Sigmoid colon (tissue), 7 donors: Measurements from ENCODE around the gene FBH1. TPM values are rescaled to one million over a fixed set of nuclear protein-coding genes. Genes with fewer than 3 reads are reported as not detected.

Experiments
- DNase-seq: peaks from one replicate; pipeline ENCODE4 v3.0.0-alpha.2; 2019
- H3K27ac ChIP-seq, 4 donors: fragments of 200-600 bp; sonication (generic); one replicate each; pipeline ENCODE4 v1.5.1; 2016 to 2019; ENCODE audit warnings: mild to moderate bottlenecking in 1 of 4
- H3K27me3 ChIP-seq, 3 donors: fragments of 200-600 bp; sonication (generic); one replicate each; pipeline ENCODE4 v1.5.1; 2019; ENCODE audit warnings: mild to moderate bottlenecking in 1 of 3
- H3K36me3 ChIP-seq, 4 donors: fragments of 200-600 bp; sonication (generic); one replicate each; pipeline ENCODE4 v1.5.1; 2016 to 2019
- H3K4me1 ChIP-seq, 4 donors: fragments of 200-600 bp; sonication (generic); one replicate each; pipeline ENCODE4 v1.5.1; 2017 to 2019
- H3K4me3 ChIP-seq, 4 donors: fragments of 200-600 bp; sonication (generic); one replicate each; pipeline ENCODE4 v1.5.1; 2017 to 2019; ENCODE audit warnings: mild to moderate bottlenecking in 2 of 4, moderate library complexity in 1 of 4
- H3K9me3 ChIP-seq, 4 donors: fragments of 200-600 bp in 3 of 4; sonication (generic) in 3 of 4; one replicate each; pipeline versions ENCODE4 v1.5.1 to v1.6.1; 2013 to 2019
- EP300 ChIP-seq, 4 donors: sonication (generic); formaldehyde crosslinking; IDR thresholded peaks; one replicate each; pipeline ENCODE4 v1.6.1; 2017; ENCODE audit warnings: antibody characterized with exemption in 4 of 4
- POLR2A ChIP-seq, 2 donors: fragments of 450-650 bp; IDR thresholded peaks; one replicate each; pipeline ENCODE4 v1.6.1; 2016; ENCODE audit warnings: antibody characterized with exemption in 2 of 2, mild to moderate bottlenecking in 2 of 2, moderate library complexity in 2 of 2
- POLR2AphosphoS5 ChIP-seq, 4 donors: sonication (generic); formaldehyde crosslinking; IDR thresholded peaks; one replicate each; pipeline ENCODE4 v1.6.1; 2017; ENCODE audit warnings: antibody characterized with exemption in 4 of 4
- WGBS, 2 donors: extraction: QIAGEN DNeasy Blood & Tissue Kit; methylation state at CpG; one replicate each; pipeline ENCODE4 v1.1.7; 2013; 5-methylcytosine and 5-hydroxymethylcytosine counted together
- intact Hi-C: fragments of 100-400 bp; cut with DNase I; formaldehyde crosslinking; loops from one replicate; pipeline ENCODE4 v1.15.1; 2023
- polyA plus RNA-seq, 3 donors: library from polyadenylated mRNA; stranded (reverse); fragments of 200-250 nt; gene quantifications; one replicate each; pipeline ENCODE4 v1.2.3, GENCODE V29; 2013
- total RNA-seq, 4 donors: library from RNA; depleted of rRNA; stranded (reverse); fragments of >200 nt; gene quantifications; one replicate each; pipeline ENCODE4 v1.1.0, GENCODE V29; 2016
- TF ChIP-seq, protein P1 (sequence below), 4 experiments: fragments of 450-650 bp in 3 of 4; fragments of 200-600 bp in 1 of 4; IDR thresholded peaks; one replicate each; pipeline ENCODE4 v1.5.1; 2016 to 2019; ENCODE audit warnings: antibody characterized with exemption in 4 of 4, mild to moderate bottlenecking in 3 of 4, moderate library complexity in 2 of 4
- donor health status: healthy with polysubstance abuse.
- donor health status: Bipolar disorder and iron deficiency.
- donor health status: healthy.

FBH1 gene
- total and polyA plus RNA-seq, 7 donors = 31.2 to 85.9 (median 68.7) TPM

GRCh38 chr10:5968681-5969453 is 78.8 kb downstream of the FBH1 start:
- 90 to 93% methylated on average over 9 of the region's 9 CpGs for WGBS, 2 donors
- Histone ChIP-seq H3K4me1 (peaks cover 0 to 3% (median 0%) of the 10 kb centered on the region in 4 donors), H3K27me3 (no peaks in the 10 kb centered on the region), H3K27ac (no peak overlapping the region), H3K36me3 (no peaks in the 10 kb centered on the region), H3K9me3 (no peaks in the 10 kb centered on the region), H3K4me3 (no peak overlapping the region)
- intact Hi-C loops = no loop called here
- peak; percentile 53 for DNase-seq
- no peak for TF ChIP-seq POLR2AphosphoS5 (IDR thresholded peaks at IDR 0.05)
- TF ChIP-seq POLR2A (IDR thresholded peaks at IDR 0.05) = no peak
- no peak for TF ChIP-seq EP300 (IDR thresholded peaks at IDR 0.05)
- TF ChIP-seq, protein P1, sequence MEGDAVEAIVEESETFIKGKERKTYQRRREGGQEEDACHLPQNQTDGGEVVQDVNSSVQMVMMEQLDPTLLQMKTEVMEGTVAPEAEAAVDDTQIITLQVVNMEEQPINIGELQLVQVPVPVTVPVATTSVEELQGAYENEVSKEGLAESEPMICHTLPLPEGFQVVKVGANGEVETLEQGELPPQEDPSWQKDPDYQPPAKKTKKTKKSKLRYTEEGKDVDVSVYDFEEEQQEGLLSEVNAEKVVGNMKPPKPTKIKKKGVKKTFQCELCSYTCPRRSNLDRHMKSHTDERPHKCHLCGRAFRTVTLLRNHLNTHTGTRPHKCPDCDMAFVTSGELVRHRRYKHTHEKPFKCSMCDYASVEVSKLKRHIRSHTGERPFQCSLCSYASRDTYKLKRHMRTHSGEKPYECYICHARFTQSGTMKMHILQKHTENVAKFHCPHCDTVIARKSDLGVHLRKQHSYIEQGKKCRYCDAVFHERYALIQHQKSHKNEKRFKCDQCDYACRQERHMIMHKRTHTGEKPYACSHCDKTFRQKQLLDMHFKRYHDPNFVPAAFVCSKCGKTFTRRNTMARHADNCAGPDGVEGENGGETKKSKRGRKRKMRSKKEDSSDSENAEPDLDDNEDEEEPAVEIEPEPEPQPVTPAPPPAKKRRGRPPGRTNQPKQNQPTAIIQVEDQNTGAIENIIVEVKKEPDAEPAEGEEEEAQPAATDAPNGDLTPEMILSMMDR (IDR thresholded peaks at IDR 0.05) = no peak

GRCh38 chr10:5970066-5970465 is 80.0 kb downstream of the FBH1 start:
- Histone ChIP-seq H3K4me1 (peaks cover 0 to 3% (median 0%) of the 10 kb centered on the region in 4 donors), H3K4me3 (no peak overlapping the region), H3K27ac (no peak overlapping the region), H3K9me3 (no peaks in the 10 kb centered on the region), H3K27me3 (no peaks in the 10 kb centered on the region), H3K36me3 (no peaks in the 10 kb centered on the region)
- WGBS, 2 donors = 13 to 60% methylated on average over 2 of the region's 2 CpGs
- DNase-seq = no peak
- intact Hi-C loops = no loop called here
- TF ChIP-seq, protein P1 (IDR thresholded peaks at IDR 0.05) = no peak
- TF ChIP-seq POLR2AphosphoS5 (IDR thresholded peaks at IDR 0.05) (no peak), POLR2A (IDR thresholded peaks at IDR 0.05) (no peak), EP300 (IDR thresholded peaks at IDR 0.05) (no peak)

DNA sequence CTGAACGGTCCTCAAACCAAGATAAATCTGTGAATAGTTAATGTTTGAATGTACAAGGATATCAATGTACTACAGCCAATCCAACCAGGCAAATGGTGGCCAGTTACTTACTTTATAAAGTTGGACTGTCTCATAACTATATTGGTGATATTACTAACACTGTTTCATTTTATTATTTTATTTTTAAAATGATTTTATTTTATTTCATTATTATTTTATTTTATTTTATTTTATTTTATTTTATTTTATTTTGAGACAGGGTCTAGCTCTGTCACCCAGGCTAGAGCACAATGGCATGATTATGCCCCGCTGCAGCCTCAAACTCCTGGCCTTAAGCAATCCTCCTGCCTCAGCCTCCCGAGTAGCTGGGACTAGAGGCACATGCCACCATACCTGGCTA is 80.5 kb downstream of the FBH1 start:
- no peaks in the 10 kb centered on the region for H3K36me3 ChIP-seq
- peak overlapping the region in 3 of 4 donors; percentile 47 to 67 (median 57) for H3K27ac ChIP-seq
- peaks cover 0 to 3% (median 0%) of the 10 kb centered on the region in 4 donors for H3K4me1 ChIP-seq
- no peak overlapping the region for H3K4me3 ChIP-seq
- 78 to 87% methylated on average over 3 of the region's 3 CpGs for WGBS, 2 donors
- no peaks in the 10 kb centered on the region for H3K27me3 ChIP-seq
- intact Hi-C loops = no loop called here
- TF ChIP-seq, protein P1 (IDR thresholded peaks at IDR 0.05) = no peak
- peak; percentile 22 for DNase-seq
- H3K9me3 ChIP-seq = no peaks in the 10 kb centered on the region

GRCh38 chr10:5971315-5971832 is 81.3 kb downstream of the FBH1 start:
- no peak overlapping the region for H3K4me3 ChIP-seq
- H3K36me3 ChIP-seq = no peaks in the 10 kb centered on the region
- TF ChIP-seq EP300 (IDR thresholded peaks at IDR 0.05) = peak in 1 of 4 donors; percentile 18
- TF ChIP-seq, protein P1 (IDR thresholded peaks at IDR 0.05) = no peak
- no peak for TF ChIP-seq POLR2A (IDR thresholded peaks at IDR 0.05)
- TF ChIP-seq POLR2AphosphoS5 (IDR thresholded peaks at IDR 0.05) = peak in 3 of 4 donors; percentile 17 to 36 (median 27)
- peaks cover 0 to 6% (median 3%) of the 10 kb centered on the region in 4 donors for H3K4me1 ChIP-seq
- peak overlapping the region; percentile 47 to 67 (median 55) for H3K27ac ChIP-seq
- no peaks in the 10 kb centered on the region for H3K27me3 ChIP-seq
- DNase-seq = peak; percentile 66
- WGBS, 2 donors = 13 to 57% methylated on average over 8 of the region's 8 CpGs
- intact Hi-C loops = no loop called here
- H3K9me3 ChIP-seq = no peaks in the 10 kb centered on the region
